HG03045 (cell line): ENCODE data around the gene DNAH7.

Experiments
- ATAC-seq: cut with Tn5 transposase; IDR thresholded peaks from one replicate; pipeline ENCODE4 v1.9.1; 2021; ENCODE audit warnings: mild to moderate bottlenecking, moderate library complexity; ENCODE audit not compliant: unreplicated experiment

The DNAH7 gene

DNA sequence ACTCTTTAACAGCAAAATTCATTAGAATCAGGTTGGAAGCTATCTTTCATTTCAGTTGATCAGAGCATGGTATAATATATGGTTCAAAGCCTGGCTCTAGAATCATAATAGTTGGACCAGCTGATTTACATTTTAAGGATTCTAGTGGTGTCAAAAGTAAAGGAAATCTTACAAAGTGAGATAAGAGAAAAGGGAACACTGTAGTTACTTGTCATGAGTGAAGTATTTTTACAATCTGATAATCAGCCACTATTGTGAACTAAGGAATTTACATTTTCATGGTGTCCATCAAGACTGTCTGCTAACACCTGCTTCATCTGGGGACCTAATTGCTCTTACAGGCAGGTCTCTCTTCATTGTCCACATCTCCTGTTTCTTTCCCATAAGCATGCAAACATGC lies 250.5 kb downstream of the DNAH7 start:
- ATAC-seq: no peak

DNA sequence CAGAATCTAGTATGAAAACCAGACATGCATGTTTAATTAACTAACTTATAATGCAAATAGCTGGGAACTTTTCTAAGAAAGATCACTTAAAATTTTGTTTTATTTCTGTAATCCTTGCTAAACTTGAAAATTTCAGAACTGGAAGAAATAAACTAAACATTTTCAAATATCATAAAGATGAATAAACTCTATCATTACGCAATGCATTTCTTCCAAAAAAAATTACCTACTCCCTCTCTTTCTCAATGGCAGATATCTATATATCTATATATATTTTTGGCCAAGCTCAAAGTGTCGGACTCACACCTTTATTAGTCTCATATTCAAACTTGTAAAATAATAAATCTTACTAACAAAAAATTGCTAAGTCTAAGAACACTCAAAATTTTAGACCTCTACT lies 253.6 kb downstream of the DNAH7 start:
- no peak for ATAC-seq

DNA sequence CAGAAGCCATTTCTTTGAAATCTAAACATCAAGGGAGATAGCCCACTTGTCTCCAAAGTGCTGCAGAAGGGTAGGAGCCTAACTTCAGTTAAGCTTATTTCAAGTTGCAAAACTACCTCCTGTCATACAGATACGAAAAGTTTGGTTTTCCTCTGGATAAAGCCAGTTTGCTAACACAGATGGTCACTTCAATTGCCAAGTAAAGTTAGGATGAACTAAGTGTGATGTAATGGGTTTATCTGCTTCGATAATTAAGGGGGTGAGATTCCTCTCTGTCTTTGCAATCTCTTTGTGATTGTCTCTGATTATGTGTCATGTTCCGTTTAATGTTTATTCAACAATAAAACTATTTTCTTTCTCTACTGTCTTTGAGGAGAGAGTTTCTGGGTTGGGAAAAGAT lies 255.2 kb downstream of the DNAH7 start:
- ATAC-seq: no peak

DNA sequence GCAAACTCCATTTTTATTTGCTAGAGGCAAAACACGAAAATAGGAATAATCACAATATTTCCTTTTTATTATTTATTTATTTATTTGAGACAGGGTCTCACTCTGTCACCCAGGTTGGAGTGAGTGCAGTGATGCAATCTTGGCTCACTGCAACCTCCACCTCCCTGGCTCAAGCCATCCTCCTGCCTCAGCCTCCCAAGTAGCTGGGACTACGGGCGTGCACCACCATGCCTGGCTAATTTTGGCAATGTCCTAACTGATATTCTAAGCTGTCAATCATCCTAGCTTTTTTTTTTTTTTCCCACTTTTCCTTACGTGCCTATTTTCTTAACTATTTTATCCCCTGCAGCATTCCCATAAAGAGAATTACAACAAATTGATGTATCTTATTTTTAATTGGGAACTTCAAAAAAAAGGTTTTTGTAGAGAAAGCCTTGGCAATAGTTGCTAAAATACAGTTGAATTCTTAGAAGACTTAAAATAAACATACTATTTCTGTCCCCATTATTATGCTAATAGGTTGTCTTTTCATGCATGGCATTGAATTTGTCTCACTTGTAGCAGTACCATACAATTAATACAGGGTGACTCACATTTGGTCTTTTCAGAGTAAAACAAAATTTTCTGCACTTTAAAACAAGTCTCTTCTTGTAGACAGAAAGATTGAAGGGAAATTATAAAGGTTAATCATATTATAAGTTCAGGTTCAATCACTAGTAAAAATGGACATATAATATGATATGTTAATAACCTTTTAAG lies 258.1 kb downstream of the DNAH7 start:
- ATAC-seq: no peak

DNA sequence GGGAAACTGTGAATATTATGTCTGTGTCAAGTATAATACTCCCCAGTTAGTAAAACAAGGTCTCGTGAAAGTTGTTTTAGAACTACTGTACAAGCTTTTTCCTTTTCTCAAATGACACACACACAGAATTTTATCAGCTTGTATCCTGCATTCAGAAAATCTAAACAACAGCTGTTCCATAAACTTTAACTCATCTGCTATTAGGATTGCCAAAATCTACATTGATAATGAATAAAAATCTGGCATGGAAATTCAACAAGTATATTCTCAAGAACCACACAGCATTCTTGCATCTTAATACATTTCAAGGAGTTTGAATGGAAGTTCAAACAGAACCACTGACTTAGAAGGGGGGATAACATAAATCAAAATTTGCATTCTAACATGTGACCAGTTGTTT lies 260.4 kb downstream of the DNAH7 start:
- no peak for ATAC-seq

DNA sequence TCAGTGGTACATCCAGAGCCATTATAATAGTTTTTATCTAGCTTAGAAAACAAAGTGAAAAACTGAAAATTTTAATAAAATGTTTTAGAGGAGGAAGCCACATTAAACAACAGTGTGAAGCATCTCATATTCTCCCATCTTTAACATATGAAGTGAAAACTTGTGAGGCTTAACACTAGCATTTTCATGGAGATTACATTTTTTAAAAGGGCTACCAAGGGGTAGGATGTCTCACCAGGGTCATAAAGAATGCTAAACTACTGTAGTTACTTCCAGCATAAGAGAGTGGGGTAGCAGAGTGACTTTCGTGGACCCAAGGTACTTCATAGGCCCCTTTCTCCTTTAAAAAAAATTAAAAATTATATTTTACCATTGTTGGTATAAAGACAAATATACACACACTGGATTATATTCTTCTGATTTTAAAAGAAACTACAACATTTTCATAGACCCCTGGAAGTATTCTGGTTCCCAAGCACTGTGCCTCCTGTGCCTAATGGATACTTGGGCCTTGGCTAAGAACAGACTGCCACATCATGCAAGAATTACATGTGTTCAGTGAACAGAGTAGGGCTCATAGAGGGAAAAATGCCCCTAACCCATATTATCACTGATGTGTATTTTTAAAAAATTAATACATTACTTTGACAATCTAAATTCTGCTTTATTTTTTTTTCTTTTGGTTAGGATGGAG lies 263.2 kb downstream of the DNAH7 start:
- ATAC-seq: no peak

DNA sequence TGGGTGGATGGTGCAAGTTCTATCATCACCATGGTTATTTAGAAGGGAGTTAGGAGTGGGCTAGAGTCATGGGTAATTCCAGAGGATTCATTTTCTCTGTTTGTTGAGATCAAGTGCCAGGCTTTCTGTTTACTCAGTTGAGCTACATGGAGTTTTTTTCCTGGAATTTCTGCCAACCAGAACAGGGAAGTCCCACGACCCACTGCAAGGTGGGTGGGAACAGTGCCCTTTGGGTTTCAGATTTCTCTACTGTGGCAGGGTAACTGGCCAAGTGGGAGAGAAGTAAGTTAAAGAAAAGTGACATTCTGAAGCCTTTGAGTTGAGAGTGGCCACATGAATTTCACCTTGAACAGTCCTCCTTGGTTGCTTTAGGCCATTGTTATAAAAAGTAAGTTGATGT lies 272.8 kb downstream of the DNAH7 start:
- no peak for ATAC-seq

DNA sequence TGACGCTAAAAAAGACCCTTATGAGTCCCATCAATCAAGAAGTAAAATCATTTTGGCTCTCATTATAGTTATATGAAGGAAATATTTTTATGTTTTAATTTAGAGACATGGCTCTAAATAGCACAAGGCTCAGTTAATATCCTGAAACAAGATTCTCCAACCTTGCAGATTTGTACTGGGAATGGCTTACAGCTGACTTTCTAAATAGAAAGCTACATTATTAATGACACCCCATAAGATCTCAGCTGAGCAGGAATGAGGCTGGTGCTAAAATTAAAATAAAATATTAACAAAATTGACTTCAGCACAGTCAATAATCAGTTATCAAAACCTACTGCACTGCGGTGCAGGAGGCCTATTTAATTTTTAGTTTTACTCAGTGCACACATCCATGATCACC lies 274.8 kb downstream of the DNAH7 start:
- ATAC-seq: no peak

DNA sequence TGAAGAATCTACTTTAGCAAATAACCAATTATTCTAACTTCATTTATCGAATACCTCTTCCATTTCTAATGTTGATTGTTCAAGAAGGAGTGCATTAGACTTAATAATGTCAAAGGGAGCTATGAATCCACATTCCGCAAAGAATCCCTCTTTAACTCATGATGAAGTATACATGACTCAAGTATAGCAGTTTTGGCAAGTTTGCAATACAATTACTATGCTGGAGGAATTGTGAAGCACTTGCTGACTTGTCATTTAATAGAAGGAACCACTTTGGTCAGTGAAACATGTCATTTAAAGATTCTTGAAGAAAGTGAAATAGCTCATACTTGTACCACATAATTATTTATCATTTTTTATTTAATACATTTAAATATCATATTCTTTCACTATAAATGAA lies 286.5 kb downstream of the DNAH7 start:
- no peak for ATAC-seq

DNA sequence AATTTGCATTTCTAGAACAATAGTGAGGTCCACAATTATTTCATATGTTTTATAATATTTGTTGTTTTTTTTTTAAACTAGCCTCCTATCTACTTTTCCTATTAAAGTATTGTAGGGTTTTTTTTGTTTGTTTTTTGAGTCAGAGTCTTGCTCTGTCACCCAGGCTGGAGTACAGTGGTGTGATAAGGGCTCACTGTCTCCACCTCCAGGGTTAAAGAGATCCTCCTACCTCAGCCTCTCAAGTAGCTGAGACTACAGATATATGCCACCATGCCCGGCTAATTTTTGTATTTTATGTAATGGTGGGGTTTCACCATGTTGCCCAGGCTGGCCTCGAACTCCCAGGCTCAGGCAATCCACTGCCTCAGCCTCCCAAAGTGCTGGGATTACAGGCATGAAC lies 289.1 kb downstream of the DNAH7 start:
- ATAC-seq: no peak

DNA sequence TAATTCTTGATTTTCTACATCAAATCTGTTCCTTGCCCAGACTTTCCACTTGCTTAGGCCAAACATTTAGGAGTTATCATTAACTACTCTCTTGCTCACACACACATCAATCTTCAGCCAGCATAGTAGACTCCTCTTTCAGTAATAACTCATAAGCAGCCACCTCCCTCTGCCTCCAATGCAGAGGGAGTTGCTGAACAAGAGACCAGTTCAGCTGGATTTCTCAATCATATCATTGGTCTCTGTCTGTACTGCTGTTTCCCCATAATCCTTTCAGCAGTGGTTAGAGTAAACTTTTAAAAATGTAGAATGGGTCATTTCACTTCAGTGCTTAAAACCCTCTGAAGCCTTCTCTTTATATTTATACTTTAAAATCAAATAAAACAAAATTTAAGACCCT lies 298.7 kb downstream of the DNAH7 start:
- ATAC-seq: no peak

DNA sequence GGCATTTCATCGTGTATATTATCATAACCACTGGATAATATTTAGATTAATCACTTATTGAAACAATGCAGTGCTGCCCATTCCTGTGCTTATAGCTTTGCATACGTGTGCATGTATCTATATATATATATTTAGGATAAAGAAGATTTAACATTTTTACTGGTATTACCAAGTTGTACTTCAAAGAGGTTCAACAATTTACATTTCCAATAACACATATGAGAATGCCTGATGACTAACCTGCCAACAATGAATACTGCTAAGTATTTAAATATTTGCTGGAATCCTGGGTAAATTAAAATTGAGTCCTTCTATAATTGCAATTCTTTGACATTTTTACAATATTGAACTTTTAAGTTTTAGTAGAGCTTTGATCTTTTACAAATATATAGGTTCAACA lies 300.2 kb downstream of the DNAH7 start:
- ATAC-seq: no peak

DNA sequence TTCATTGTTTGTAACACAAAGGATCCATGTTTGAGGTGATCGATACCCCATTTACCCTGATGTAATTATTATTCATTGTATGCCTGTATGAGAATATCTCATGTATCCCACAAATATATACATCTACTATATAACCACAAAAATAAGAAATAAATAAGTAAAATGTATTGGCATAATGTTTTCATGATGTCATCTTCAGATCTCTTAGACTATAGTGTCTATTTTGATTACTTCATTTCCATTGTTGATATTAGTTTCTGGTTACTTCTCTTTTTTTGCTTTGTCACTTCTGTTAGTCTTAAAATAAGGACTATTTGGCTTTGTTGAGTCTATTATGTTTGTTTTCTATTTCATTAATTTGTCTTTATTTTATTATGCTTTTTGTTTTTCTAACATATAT lies 301.9 kb downstream of the DNAH7 start:
- ATAC-seq: no peak

DNA sequence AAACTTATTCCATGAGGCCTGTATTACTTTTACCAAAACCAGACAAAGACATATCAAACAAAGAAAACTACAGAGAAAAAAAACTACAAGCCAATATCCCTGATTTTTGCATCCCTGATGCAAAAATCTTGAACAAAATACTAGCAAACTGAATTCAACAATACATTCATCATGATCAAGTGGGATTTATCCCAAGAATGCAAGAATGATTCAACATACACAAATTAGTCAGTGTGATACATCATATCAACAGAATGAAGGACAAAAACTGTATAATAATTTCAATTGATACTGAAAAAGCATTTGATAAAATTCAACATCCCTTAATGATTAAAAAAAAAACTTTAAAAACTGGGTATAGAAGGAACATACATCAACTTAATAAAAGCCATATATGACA lies 304.8 kb downstream of the DNAH7 start:
- ATAC-seq: no peak

DNA sequence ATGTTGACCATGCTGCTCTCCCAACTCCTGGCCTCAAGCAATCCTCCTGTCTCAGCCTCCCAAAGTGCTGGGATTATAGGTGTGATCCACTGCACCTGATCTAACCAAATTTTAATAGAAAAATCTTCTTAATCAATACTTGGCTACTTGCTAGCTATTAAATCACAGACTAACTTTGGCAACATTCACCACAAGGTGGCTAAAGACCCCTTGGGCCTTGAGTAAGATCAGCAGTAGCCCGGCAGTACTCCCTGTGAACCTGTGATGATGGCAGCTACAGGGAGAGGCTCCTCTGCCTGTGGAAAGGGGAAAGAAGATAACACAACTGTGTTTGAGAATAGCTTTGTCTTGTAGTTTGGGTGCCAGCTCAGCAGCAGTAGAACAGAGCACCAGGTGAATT lies 308.8 kb downstream of the DNAH7 start:
- no peak for ATAC-seq

DNA sequence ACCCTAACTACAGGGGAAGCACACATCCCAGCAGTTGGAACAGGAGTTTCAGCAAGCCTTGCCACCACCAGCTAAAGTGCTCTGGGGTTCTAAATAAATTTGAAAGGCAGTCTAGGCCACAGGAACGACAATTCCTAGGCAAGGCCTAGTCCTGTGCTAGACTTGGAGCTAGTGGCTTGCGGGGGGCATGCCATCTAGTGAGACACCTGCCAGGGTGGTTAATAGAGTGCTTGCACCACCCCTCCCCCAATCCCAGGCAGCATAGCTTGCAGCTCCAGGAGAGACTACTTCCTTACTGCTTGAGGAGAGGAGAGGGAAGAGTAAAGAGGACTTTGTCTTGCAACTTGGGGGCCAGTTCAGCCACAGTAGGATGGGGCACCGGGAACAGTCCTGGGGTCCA lies 309.8 kb downstream of the DNAH7 start:
- ATAC-seq: no peak

DNA sequence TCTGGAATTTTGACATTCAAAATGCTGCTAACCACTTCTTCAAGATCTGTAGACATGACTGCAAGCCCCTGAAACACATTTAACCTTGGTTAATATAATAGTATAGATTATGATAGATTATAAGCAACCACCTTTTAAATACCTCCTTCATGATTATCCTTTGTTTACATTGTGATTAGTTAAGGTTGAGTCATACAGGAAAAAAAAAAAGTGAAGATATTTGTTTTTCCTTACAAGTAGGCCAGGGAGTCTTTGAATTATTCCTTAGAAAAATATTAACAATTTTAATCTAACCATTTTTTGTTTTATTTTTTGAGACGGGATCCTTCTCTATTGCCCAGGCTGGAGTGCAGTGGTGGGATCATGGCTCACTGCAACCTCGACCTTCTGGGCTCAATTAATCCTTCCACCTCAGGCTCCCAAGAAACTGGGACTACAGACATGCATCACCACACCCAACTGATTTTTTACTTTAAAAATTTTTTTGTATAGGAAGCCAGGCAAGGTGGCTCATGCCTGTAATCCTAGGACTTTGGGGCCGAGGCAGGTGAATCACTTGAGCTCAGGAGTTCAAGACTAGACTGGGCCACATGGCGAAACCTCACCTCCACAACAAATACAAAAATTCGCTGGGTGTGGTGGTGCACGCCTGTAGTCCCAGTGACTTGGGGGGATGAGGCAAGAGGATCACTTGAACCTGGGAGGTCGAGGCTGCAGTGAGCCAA lies 312.3 kb downstream of the DNAH7 start:
- ATAC-seq: no peak

DNA sequence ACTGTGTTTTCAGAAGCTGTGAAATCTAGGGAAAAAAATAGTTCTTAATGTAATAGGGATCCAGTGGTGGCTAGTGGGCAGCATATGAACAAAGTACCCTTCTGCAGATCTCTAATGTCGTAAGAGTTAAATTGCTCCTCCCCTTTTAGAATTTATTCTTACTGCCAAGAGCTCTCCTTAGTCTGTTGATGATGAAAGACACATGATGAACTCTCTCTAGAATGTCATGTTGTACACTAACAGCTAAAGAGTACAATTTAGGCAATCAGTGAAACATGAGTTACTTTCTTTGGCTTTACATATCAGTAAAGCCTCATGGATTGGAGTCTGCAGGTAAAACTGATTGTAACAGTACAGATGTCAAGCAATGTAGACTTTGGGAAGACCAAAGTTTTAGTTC lies 327.4 kb downstream of the DNAH7 start:
- no peak for ATAC-seq

DNA sequence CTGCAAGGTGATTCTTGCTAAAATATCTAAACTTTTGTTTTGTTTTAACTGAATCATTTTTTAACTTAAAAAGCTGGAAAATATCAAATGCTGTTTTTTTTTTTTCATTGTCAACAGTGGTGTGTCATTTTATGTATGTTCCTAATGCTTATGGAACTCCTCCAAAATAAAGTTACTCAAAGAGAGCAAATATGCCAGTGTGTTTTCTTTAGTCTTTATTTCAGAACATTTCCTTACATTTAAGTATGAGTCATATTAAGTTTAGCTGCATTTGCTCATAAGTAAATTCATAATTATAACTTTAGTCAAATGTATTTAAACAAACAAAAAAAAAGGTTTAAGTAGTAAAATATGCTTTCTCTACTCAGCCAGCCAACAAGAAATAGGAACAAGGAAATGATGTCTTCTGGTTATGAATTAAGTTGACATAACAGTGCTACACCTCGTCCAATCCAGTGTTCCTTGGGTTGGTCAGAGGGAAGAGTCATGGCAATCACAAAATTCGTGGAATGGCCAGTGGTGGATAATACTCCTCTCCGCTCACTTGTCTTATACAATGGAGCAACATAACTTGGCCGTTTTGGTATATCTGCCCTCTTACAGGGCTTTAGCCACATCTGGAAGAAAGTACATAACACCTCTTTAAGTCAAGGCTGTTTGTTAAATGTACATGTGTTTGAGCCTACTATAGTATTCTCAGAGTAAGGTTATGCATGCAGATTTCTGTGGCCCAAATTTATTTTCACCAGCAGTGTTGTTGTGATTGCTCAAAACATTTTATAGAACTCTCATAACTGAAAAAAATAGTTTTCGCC lies 330.9 kb downstream of the DNAH7 start:
- ATAC-seq: no peak

DNA sequence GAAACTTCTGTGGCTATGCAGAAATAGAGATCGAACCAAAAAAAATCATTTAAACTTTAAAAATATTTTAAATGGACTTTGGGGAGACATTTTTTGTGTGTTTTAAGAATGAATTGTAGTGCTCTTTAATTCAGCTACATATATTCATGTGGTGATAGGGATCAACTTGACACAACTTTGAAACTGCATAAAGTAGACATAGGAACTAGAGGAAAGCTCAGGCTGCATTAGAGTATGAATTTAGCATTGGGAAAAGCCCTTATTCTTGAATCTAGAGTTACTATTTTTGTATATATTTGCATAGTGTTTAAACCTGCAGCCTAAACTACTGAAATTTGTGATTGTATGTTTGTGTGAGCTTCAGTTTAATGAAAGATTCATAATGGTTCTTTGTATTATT lies 333.3 kb downstream of the DNAH7 start:
- ATAC-seq: no peak

DNA sequence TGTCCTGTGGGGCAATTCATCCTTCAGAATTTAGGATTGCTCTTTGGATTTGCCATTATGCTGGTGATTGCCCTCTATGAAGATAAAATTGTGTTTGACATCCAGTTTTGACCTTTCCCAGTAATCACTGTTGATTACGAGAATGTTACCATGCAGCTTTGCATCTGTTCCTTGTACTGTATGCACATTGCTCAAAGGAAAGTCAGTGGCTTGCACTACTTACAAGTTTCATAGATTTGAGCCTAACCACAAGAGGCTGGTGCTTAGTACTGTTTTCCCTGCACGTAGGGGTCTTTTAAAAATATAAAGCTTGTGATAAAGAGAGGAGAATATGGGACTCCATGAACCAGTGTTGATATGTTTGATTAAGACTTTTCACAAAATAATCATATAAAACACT lies 333.7 kb downstream of the DNAH7 start:
- ATAC-seq: no peak
